Lower leg skin (tissue), 4 donors: Measurements from ENCODE around the gene TMEM161A. TPM values are rescaled to one million over a fixed set of nuclear protein-coding genes. Genes with fewer than 3 reads are reported as not detected.

Experiments used
- DNase-seq, 2 donors: peaks; one replicate each; pipeline ENCODE4 v3.0.0-alpha.2; 2019; ENCODE audit warnings: low spot score in 2 of 2
- H3K4me3 ChIP-seq: fragments of 200-600 bp; sonication (generic); 2 replicates; pipeline ENCODE4 v1.5.1; 2017; ENCODE audit warnings: mild to moderate bottlenecking, low read depth; ENCODE audit not compliant: poor library complexity, severe bottlenecking
- POLR2A ChIP-seq, 2 donors: fragments of 450-650 bp; IDR thresholded peaks; one replicate each; pipeline ENCODE4 v1.6.1; 2016 to 2017; ENCODE audit warnings: antibody characterized with exemption in 2 of 2, mild to moderate bottlenecking in 1 of 2, moderate library complexity in 1 of 2
- WGBS, 2 donors: methylation state at CpG; one replicate each; pipeline ENCODE4 v1.1.5; 2018; 5-methylcytosine and 5-hydroxymethylcytosine counted together
- intact Hi-C: fragments of 100-400 bp; cut with DNase I; formaldehyde crosslinking; loops from one replicate; pipeline ENCODE4 v1.15.0; 2023; ENCODE audit warnings: low total_unique reads
- total RNA-seq, 4 donors: library from RNA; depleted of rRNA; stranded (reverse); fragments of >200 nt; gene quantifications; one replicate each; pipeline ENCODE4 v1.1.0, GENCODE V29; 2016
- TF ChIP-seq, protein P1 (sequence below), 3 donors: fragments of 450-650 bp; IDR thresholded peaks; one replicate each; pipeline ENCODE4 v1.5.1; 2016; ENCODE audit warnings: antibody characterized with exemption in 3 of 3, mild to moderate bottlenecking in 3 of 3, moderate library complexity in 2 of 3

TMEM161A gene
- total RNA-seq, 4 donors from 2014 or later: 25.7 to 30.1 (median 27.9) TPM

DNA sequence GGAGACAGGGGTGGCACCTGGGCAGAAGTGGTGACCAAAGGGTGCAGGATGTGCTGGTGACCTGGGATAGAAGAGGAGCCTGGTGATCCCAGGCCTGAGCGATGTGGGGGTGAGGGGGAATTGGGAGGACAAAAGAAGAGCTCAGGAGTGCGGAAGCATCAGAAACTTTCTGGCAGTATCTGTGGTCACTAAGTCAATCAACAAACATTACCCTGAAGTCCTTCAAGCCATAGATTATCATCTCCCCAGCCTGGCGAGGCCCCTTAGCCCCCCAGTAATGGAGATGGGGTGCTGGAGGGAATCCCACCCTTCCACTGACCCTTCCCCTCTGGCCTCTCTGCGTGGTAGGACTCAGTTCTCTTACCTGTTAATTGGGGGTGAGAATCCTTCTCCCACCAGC lies 21.3 kb upstream of the TMEM161A start:
- intact Hi-C loops: no loop called here
- TF ChIP-seq, protein P1, sequence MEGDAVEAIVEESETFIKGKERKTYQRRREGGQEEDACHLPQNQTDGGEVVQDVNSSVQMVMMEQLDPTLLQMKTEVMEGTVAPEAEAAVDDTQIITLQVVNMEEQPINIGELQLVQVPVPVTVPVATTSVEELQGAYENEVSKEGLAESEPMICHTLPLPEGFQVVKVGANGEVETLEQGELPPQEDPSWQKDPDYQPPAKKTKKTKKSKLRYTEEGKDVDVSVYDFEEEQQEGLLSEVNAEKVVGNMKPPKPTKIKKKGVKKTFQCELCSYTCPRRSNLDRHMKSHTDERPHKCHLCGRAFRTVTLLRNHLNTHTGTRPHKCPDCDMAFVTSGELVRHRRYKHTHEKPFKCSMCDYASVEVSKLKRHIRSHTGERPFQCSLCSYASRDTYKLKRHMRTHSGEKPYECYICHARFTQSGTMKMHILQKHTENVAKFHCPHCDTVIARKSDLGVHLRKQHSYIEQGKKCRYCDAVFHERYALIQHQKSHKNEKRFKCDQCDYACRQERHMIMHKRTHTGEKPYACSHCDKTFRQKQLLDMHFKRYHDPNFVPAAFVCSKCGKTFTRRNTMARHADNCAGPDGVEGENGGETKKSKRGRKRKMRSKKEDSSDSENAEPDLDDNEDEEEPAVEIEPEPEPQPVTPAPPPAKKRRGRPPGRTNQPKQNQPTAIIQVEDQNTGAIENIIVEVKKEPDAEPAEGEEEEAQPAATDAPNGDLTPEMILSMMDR (IDR thresholded peaks at IDR 0.05): no peak
- TF ChIP-seq POLR2A (IDR thresholded peaks at IDR 0.05): no peak
- DNase-seq: no peak
- 94 to 95% methylated on average over 4 of the region's 4 CpGs for WGBS, 2 donors
- H3K4me3 ChIP-seq: no peak overlapping the region

DNA sequence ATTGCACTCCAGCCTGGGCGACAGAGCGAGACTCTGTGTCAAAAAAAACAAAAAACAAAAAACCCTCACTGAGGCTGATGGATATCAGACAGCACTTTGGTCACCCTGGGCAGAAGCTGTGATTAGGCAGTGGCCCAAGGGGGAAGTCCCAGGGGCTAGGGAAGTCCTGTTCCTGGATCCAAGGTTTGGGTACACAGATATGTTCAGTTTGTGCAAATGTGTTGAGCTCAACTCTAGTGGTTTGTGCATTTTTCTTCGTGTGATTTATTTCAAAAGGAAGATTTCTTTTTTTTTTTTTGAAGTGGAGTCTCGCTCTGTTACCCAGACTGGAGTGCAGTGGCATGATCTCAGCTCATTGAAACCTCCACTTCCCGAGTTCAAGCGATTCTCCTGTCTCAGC lies 19.5 kb upstream of the TMEM161A start:
- WGBS, 2 donors: 83 to 84% methylated on average over 6 of the region's 6 CpGs
- no peak for DNase-seq
- TF ChIP-seq, protein P1 (IDR thresholded peaks at IDR 0.05): no peak
- TF ChIP-seq POLR2A (IDR thresholded peaks at IDR 0.05): no peak
- H3K4me3 ChIP-seq: no peak overlapping the region
- intact Hi-C loops: no loop called here

DNA sequence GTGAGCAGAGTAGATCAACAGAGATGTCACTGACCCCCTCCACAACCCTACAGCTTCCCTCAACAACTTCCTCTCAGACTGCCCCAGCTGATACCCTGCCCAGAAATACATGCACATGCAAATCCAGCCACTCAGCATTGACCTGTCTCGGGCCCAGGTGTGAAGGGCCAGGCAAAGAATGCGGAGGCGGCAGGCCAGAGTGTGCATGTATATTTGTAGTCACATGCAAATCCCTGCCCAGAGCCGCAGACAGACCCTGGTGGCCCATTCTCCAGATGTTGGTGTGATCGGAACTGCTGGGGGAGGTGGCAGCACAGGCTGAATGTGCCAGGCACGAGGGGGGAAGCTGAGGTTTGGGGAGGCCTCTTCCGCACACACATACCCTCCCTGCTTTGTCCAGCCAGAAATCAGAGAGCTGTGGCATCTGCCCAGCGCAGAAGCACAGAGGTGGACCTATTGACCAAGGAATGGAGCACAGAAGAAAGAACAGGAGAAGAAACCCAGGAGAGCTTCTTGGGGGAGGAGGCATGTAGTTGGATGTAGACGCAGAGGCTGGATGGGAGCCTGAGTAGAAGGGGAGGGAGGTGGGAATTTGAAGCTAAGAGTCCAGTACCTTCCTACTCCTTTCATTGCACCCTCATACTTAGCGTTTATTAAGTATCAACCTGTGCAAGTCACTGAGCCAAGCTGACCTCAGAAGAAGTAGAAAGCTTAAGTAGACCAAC lies 17.4 kb upstream of the TMEM161A start:
- TF ChIP-seq, protein P1 (IDR thresholded peaks at IDR 0.05): no peak
- intact Hi-C loops: no loop called here
- H3K4me3 ChIP-seq: no peak overlapping the region
- 98 to 100% methylated on average over 10 of the region's 10 CpGs for WGBS, 2 donors
- no peak for DNase-seq

DNA sequence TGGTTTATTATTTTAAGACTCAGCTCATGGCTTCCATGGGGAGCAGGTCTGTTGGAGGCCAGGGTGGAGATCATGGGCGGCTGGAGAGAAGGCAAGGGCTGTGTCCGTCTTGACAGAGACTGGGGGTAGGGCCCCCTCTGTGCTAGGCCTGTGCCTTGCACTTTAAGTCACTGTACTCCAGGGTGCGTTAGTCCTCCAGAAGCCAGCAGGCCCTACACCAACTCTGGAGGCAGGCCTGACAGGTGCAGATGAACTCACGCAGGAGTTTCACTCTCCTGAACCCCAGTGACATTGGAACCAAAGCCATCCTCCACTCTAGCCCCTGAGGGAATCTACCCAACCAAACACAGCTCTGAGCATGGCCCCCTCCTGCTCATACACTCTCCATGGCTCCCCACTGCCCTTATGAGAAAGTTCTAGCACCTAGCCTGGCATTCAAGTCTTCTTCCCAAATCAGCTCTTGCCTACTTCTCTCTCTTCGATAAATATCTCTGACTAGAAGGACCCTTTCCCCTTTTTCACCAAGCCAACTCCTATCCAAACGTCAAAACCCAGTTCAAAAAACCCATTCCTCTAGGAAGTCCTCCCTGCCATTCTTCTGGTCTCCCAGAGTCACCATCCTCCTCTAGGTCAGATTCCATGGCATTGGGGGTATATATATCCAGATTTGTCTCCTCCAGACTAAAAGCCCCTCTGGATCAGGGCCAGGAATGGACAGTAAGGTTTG lies 16.7 kb upstream of the TMEM161A start:
- intact Hi-C loops: no loop called here
- TF ChIP-seq POLR2A (IDR thresholded peaks at IDR 0.05): no peak
- TF ChIP-seq, protein P1 (IDR thresholded peaks at IDR 0.05): no peak
- DNase-seq: no peak
- 92 to 96% methylated on average over 6 of the region's 6 CpGs for WGBS, 2 donors
- no peak overlapping the region for H3K4me3 ChIP-seq

DNA sequence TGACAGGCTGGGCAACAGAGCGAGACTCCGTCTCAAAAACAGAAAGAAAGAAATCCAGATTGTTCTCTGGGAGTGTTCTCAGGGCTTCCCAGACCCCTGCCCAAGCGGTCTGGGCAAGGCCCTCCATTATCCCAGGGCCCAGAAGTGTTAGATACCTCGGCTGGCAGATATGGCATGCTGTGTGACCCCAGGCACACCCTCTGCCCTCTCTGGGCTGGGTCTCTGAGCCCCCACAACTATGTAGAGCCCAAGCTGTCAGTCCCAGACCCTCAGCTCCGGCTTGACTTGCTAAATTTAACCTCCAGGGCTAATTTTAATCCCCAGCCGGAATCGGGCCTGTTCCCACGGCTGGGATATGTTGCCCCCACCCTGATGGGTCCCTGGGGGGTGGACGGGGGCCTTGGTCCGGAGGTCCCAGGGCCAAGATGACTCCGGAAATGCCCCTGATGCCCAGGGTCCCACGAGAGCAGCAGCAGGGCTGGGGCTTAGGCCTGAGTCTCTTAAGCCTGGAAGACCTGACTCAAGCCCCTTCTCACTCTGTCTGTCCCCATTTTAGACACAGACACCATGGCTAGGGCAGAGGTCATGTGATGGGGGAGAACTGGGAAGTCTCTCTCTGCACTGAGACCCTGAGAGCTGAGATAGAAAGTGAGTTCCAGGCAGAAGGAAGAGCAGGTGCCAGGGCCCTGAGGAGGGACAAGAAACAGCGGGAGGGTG lies 14.5 kb upstream of the TMEM161A start:
- intact Hi-C loops: no loop called here
- no peak for TF ChIP-seq POLR2A (IDR thresholded peaks at IDR 0.05)
- TF ChIP-seq, protein P1 (IDR thresholded peaks at IDR 0.05): no peak
- DNase-seq: no peak
- 83 to 89% methylated on average over 9 to 13 of the region's 13 CpGs for WGBS, 2 donors
- H3K4me3 ChIP-seq: no peak overlapping the region
